Measurements from ENCODE around the gene ABCA1. TPM values are rescaled to one million over a fixed set of nuclear protein-coding genes. Genes with fewer than 3 reads are reported as not detected.

Gene ABCA1
- polyA plus RNA-seq, 1 donor (not counting 4 experiments of a cell fraction or from before 2014, with no cell fraction given) = 23.0 TPM

- H3K4me2 ChIP-seq (ENCODE audit: control insufficient read depth, extremely low read depth, insufficient read depth, low read depth, low read length) = no peak overlapping the region
- no peaks in the 10 kb centered on the region for H3K27me3 ChIP-seq (ENCODE audit: control insufficient read depth, extremely low read depth, insufficient read depth, low read length)
- no peaks in the 10 kb centered on the region for H4K20me1 ChIP-seq (ENCODE audit: control insufficient read depth, extremely low read depth, insufficient read depth, low read length)
- no peaks in the 10 kb centered on the region for H3K9me1 ChIP-seq (ENCODE audit: control insufficient read depth, extremely low read depth, insufficient read depth, low read length)
- H2AFZ ChIP-seq (ENCODE audit: control insufficient read depth, low read length) = no peak overlapping the region
- no peaks in the 10 kb centered on the region for H3K79me2 ChIP-seq (ENCODE audit: control insufficient read depth, insufficient read depth, low read length)
- no peaks in the 10 kb centered on the region for H3K36me3 ChIP-seq (ENCODE audit: control insufficient read depth in 2 of 2, extremely low read depth in 1 of 2, insufficient read depth in 2 of 2, low read length in 2 of 2)
- no peak overlapping the region for H3K4me3 ChIP-seq (ENCODE audit: control insufficient read depth in 2 of 3, extremely low read depth in 1 of 3, insufficient read depth in 2 of 3, low read depth in 1 of 3, low read length in 3 of 3)
- dilution Hi-C loops (cut with MboI; ENCODE audit: extremely low pct_ligation_motif_present, low sequenced_read_pairs) = no loop called here
- DNase-seq (ENCODE audit: low read depth, low spot score) (no peak), FAIRE-seq (peak; percentile 26)
- H3K27ac ChIP-seq (ENCODE audit: control insufficient read depth, insufficient read depth, low read length) = no peak overlapping the region
- H3K9me3 ChIP-seq (ENCODE audit: control insufficient read depth, low read depth, low read length) = no peaks in the 10 kb centered on the region
- TF ChIP-seq EZH2 (IDR thresholded peaks at IDR 0.05; ENCODE audit: low read length) = no peak
- TF ChIP-seq CTCF (optimal IDR thresholded peaks at IDR 0.05 in 1 of 3, IDR thresholded peaks at IDR 0.05 in 1 of 3, conservative IDR thresholded peaks at IDR 0.05 in 1 of 3; ENCODE audit: extremely low read depth in 1 of 3, insufficient read depth in 2 of 3, low read length in 3 of 3) = no peak
- H3K4me1 ChIP-seq (ENCODE audit: control insufficient read depth, extremely low read depth, insufficient read depth, low read length) = peaks cover 6% of the 10 kb centered on the region
- no peak overlapping the region for H3K9ac ChIP-seq (ENCODE audit: control insufficient read depth, extremely low read depth, insufficient read depth, low read length)
These were observed 43.6 kb upstream of the ABCA1 start for GRCh38 chr9:104971511-104971910.

GRCh38 chr9:104970271-104970987 is 42.5 kb upstream of the ABCA1 start:
- Histone ChIP-seq H4K20me1 (ENCODE audit: control insufficient read depth, extremely low read depth, insufficient read depth, low read length) (no peaks in the 10 kb centered on the region), H3K27me3 (ENCODE audit: control insufficient read depth, extremely low read depth, insufficient read depth, low read length) (no peaks in the 10 kb centered on the region), H3K9ac (ENCODE audit: control insufficient read depth, extremely low read depth, insufficient read depth, low read length) (no peak overlapping the region), H3K27ac (ENCODE audit: control insufficient read depth, insufficient read depth, low read length) (no peak overlapping the region), H3K4me3 (ENCODE audit: control insufficient read depth in 2 of 3, extremely low read depth in 1 of 3, insufficient read depth in 2 of 3, low read depth in 1 of 3, low read length in 3 of 3) (no peak overlapping the region), H3K4me1 (ENCODE audit: control insufficient read depth, extremely low read depth, insufficient read depth, low read length) (peaks cover 6% of the 10 kb centered on the region), H3K79me2 (ENCODE audit: control insufficient read depth, insufficient read depth, low read length) (no peaks in the 10 kb centered on the region), H2AFZ (ENCODE audit: control insufficient read depth, low read length) (no peak overlapping the region), H3K36me3 (ENCODE audit: control insufficient read depth in 2 of 2, extremely low read depth in 1 of 2, insufficient read depth in 2 of 2, low read length in 2 of 2) (no peaks in the 10 kb centered on the region), H3K4me2 (ENCODE audit: control insufficient read depth, extremely low read depth, insufficient read depth, low read depth, low read length) (no peak overlapping the region), H3K9me1 (ENCODE audit: control insufficient read depth, extremely low read depth, insufficient read depth, low read length) (no peaks in the 10 kb centered on the region), H3K9me3 (ENCODE audit: control insufficient read depth, low read depth, low read length) (no peaks in the 10 kb centered on the region)
- FAIRE-seq (peak; percentile 32), DNase-seq (ENCODE audit: low read depth, low spot score) (no peak)
- dilution Hi-C loops (cut with MboI; ENCODE audit: extremely low pct_ligation_motif_present, low sequenced_read_pairs) = no loop called here
- TF ChIP-seq CTCF (optimal IDR thresholded peaks at IDR 0.05 in 1 of 3, IDR thresholded peaks at IDR 0.05 in 1 of 3, conservative IDR thresholded peaks at IDR 0.05 in 1 of 3; ENCODE audit: extremely low read depth in 1 of 3, insufficient read depth in 2 of 3, low read length in 3 of 3) = no peak
- TF ChIP-seq EZH2 (IDR thresholded peaks at IDR 0.05; ENCODE audit: low read length) = no peak

Measured in keratinocyte (primary cell).